ENCODE measurements around the gene BAIAP3.
A peak's percentile ranks its signal among the peaks of the same experiment; 100 is the strongest.

Gene BAIAP3

DNA sequence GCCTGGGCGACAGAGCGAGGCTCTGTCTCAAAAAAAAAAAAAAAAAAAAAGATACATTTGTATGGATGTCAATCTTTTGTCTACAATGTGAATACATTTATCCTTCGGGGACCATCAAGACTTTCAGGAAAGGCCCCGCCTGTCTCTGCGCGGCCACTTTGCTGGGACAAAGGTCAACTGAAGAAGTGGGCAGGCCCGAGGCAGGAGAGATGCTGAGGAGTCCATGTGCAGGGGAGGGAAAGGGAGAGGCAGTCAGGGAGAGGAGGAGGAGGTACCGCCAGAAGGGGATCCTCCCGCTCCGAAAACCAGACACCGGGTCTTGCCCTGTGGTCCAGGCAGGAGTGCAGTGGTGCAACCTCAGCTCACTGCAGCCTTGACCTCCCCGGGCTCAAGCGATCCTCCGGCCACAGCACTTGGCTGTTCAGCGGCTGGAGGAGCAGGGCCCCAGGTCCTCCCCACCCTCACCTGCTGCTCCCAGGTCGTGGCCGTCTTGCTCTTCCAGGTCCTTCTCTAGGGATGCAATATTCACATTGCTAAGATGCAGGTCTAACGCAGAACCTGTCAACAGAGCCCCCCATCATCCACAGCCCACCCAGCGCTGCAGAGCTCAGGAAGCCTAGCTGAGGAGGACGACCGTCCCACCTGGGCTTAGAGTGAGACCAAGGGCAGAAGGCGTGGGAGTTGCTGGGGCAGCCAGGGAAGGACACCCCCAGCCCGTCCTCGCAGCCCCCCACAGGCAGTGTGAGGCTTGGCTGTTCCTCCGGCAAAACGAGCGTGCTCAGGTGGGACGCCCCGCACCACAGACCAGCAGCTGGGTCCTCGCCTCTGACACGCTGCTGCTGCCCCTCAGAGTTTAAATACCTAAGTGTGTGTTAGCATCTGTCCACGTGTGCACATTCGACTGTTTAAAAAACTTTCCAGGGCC, 37.9 kb downstream of the BAIAP3 start:
- DNase-seq (ENCODE audit: low spot score): no peak

DNA sequence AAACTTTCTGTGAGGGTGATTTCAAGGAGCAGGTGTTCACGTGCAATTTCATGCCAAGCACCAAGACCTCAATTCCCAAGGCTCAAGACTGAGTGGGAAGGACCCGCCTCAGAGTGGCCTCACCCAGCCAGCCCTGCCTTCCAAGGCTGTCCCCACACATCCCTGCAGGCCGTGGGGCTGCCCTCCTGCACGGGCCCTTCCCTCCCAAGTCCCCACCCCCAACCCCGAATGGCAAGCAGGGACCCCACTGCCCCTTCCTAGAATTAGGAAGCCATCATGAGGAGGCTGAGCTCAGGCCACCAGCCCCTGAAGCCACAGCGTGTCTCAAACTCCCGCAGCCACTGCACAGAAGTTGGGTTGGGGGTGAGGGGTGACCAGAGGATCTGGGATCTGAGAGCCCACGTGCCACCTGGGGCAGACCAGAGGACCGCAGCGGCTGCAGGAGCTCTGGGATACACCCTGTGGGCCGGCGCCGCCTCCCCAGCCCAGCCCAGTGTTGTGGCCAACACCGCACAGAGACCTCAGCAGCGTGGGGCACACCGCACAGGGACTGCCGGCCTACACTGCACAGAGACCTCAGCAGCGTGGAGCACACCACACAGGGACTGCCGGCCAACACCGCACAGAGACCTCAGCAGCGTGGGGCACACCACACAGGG, 39.0 kb downstream of the BAIAP3 start:
- no peak for DNase-seq (ENCODE audit: low spot score)

DNA sequence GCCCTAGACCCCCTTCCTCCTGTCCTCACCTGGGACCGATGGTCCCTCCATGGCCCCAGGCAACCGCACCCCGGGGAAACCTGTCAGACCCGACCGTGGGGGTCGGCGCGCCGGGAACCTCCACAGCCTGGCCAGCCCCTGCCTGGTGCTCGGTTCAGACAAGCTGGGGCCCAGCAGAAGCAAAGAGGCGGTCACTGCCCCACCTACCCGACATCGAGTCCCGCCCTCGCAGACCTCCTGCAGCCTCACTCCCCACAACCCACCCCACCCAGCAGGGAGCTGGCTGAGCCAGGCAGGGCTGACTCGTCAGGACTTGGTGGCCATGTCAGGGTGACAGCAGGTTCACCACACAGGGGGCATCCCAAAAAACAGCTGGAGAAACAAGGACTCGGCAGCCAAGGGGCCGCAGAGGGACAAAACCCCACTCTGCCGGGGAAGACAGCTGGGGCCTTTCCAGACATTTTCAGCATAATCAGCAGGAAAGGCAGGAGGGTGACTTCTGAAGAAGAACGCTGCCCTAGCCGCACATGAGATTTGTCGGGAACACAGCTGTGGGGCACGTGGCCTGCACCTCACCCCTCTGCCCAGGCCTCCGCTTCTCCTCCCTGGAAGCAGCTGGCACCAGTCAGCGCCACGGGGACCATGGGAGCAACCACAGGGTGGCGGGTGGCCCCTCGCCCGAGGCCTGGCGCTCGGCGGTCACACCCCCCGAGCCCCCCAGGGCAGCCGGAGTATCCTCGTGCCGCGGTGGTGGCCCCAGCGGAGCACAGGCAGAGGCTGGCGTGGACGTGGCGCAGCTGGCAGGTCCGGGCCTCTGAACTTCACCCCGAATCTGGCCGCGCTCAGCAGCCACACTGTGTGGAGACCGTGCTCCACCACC, 41.2 kb downstream of the BAIAP3 start:
- no peak for DNase-seq (ENCODE audit: low spot score)

DNA sequence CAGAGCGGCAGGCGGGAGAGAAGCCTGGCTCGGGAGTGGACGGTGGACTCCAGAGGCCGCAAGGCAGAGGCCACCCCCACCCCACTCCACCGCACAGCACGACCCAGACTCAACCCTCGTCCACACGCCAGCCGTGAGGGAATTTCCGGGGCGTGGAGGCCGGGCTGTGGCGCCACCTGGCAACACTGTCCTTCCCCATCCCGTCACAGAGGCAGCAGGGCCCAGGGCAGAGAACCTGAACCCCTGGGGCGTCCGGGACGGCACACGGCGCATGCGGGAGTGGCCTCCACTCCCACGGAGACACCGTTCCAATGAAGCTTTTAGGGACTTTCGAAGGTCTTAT, 41.8 kb downstream of the BAIAP3 start:
- DNase-seq (ENCODE audit: low spot score): no peak

DNA sequence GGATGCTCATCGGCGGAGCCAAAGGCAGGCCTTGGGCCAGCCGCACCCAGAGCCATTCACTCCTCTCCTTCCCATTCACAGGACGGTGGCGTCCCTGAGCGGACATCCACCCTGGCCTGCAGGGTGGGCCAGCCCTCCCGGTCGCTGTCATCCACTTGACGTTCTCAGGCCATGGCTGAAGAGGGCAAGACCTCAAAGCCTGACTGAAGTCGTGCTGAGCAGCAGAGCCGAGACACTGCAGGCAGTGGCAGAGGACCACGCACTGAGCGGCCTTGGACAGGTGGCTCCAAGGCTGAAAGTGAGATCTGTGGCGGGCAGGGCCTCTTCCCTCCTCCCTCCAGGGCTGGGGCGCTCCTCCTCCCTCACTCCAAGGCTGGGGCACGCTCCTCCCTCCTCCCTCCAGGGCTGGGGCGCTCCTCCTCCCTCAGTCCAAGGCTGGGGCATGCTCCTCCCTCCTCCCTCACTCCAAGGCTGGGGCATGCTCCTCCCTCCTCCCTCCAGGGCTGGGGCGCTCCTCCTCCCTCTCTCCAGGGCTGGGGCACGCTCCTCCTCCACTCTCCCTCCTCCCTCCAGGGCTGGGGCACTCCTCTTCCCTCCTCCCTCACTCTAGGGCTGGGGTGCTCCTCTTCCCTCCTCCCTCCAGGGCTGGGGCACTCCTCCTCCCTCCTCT, 42.4 kb downstream of the BAIAP3 start:
- no peak for DNase-seq (ENCODE audit: low spot score)

DNA sequence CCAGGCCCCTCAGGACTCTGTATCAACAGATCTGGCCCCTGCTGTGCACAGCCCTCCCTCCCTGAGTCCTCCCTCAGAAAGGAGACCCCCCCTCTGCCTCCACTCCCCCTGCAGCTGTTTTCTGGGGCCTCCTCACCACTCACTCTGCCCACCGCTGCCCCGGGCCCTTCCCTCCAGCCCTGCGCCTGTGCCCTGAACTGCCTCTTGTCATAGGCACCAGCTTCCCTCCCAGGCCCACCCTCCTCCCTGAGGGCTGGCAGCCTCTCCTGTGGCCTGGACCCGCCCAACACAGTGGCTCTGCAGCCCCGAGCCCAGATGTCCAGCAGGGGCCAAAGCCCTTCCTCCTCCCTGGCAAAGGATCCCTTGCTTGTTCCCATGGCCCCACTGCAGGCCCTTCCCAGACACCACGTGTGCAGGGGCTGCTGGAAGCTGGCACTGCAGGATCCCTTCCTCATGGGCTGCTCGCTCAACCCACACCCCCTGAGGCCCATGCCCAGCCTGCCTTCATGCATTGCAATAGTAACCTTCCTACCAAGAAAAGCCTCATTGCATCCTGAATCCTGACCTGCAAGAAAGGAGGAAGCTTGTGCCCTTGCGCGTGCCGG, 44.1 kb downstream of the BAIAP3 start:
- peak; percentile 53 for DNase-seq (ENCODE audit: low spot score)

DNA sequence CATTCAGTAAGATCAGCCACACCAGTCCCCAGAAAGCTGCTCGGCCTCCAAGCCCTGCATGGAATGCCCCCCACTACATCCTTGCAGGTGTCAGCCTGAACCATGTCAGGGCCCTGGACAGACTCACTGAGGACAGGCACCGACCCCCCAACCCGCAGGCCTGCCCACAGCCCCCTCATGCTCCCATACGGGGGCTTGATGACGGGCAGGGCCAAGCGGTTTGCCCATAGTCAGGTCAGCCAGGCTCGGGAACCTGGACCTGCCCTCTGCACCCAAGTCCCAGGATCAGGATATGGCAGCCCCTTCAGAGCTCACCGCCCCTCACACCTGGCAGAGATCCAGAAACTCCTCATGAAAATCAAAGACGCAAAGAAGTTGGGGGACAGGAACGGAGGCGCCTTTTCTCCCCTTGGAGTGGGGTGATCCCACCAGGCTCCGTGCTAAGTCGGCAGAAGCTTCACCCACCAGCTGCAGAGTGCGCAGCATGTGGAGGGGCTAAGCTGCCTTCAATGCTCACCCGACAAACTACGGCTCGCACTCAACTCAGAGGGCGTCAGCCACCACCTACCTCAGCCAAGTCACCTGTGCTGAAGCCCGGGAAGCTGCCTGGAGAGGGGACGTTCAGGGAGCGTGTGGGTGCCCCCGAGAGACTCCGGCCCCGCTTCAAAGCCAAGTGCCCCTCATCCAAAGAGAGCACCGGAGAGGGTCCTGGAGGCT, 44.8 kb downstream of the BAIAP3 start:
- no peak for DNase-seq (ENCODE audit: low spot score)

DNA sequence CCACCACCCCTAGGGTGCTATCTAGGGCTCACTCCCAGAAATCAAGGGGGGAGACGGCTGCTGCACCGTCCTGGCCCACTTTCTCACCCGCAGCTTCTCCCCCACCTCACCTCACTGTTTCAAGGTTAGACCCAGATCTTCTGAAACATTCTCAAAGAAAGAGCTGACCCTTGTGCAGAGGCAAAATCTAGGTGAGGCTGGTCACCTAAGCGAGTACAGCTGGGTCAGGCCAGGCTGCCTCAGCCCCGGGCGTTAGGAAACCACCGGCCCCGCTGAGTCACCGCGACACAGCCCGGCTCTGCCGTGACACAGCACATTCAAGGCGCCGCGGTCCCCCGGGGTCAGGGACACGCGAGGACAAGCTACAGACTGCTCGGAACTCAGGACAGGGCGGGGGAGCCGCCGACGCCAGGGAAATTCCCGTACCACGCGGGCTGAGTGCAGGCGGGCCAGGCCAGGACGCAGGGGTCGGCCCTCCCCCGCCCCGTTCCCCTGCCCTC, 45.4 kb downstream of the BAIAP3 start:
- DNase-seq (ENCODE audit: low spot score): peak; percentile 26

DNA sequence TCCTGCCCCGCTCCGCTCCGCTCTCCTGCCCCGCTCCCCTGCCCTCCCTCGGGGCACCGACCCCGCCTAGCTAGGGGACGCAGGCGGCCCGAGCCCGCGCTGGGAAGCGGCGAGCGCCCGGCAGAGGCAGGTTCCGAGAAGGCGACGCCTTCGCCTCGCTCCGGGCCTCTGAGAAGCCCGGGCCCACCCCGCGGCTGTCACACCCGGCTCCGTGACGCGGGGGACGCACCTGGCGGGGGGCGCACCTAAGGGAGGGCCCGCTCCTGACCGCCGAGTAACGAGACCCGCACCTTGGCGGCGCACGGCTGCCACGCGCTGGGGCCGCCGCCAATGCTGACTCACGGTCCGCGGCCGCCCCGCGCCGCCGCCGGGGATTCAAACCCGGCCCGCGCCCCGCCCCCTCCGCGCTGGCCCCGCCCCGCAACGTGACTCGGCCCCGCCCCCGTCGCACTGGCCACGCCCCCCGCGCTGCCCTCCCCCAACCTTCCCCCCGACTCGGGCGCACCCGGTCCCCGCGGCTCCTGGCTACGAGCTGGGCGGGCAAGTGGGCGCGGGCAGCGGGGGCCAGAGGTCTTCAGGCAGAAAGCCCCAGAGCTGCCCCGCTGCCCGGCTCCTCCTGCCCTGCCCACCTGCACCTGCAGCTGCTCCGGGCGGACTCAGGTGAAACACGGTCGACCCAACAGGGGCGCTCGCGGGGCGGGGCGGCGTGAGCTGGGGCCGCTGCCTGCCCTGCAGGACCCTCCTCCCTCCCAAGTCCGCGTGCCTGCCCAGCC, 46.0 kb downstream of the BAIAP3 start:
- DNase-seq (ENCODE audit: low spot score): no peak

DNA sequence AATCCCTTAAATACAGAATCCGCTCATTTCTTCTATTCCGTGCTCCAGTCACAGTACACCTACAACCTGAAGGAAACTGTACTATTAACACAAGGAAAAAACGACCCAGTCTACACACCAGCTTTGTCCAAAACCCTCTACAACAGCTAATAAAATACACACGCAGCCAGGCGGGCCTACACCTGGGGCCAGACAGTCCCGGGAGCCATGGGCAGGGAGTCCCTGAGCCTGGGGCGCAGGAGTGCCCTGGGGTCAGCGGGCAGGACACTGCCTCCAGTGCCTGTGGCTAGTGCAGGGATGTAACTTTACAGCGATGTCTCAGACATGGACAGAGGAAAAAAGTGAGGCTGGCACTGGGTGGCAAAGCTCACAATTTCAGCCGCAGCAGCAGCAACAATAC, 46.8 kb downstream of the BAIAP3 start:
- DNase-seq (ENCODE audit: low spot score): no peak

DNA sequence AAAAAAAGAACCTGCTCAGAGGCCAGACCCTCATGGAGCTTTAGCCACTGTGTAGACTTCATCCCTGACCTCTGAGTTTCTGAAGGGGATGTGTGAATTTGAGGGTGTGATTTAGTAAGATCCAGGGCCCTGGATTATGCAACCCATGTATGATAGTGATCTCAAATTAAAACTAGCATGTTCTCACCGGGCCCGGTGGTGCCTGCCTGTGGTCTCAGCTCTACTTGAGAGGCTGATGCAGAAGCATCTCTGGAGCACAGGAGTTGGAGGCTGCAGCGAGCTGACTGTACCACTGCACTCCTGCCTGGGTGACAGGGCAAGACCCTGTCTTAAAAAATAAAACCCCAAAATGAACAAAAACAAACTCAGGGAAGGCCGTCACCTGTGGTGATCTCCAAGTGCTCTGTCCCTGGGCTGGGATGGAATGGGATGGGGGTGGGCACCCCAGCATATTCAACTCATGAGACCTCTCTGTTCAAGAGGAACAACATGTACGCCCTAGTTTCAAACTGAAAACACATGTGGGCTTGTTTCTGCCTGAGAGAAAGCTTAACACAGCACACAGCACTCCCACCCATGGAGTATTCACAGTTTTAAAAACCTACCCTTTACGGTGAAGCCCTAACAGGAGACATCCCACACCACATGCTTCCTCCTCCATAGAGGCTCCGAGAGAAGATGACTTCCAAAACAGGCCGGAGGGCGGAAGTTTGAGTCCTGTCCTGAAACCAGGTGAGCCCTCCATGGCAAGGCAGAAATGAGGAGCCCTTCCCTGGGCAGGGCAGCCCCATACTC, 48.4 kb downstream of the BAIAP3 start:
- DNase-seq (ENCODE audit: low spot score): no peak

DNA sequence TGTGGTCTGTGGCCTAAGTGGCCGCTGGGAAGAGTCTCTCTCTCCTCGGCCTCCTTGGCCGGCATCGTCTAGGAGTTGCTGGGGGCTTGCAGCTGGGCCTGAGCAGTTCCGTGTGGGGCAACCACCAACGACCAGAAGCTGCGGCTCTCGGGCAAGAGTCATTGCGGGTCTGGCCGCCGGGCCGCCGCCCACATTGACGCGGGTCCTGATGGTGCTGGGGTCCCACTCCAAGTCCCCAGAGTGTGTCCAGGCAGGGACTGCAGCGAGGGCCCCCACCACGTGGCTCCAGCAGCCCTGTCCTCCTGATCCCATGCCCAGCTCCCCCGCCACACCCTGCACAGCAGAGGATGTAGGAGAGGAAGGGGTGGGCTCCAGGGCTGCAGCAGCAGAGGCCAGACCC, 50.1 kb downstream of the BAIAP3 start:
- no peak for DNase-seq (ENCODE audit: low spot score)

DNA sequence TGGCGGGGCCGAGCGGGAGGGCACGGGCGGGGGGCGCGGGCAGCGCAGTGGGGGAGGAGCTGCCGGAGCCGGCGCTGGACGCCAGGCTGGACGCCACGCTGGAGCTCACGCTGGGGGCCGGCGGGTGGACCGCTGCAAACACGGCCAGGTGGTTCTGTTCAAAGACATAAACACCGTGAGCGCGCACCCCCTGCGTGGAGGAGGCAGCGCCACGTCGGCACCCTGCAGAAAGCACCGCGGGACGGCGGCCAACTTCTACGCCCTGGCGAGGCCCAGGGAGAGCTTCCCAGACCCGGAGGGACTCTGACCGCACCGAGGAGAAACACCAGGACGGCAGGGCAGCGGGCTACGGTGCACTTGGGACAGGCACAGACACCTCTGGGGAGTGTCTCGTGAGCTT, 51.8 kb downstream of the BAIAP3 start:
- DNase-seq (ENCODE audit: low spot score): no peak

DNA sequence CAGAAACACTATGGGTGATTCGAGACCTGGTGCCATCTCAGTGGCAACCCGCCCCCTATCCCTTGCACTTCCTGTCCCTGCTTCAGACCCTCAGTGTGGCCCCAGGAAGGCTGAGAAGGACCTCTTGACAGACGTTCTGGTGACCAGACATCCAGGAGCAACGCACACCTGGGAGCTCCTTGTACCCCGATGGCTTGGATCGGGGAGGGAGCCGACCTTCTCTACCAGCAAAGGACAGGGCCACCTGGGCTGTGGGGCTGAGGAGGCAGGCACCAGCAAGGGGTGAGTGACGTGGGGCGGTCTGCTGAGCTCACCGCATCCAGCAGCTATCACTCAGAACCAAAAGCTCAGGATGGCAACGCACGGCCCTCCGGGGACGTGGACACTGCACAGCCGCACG, 53.9 kb downstream of the BAIAP3 start:
- DNase-seq (ENCODE audit: low spot score): no peak

DNA sequence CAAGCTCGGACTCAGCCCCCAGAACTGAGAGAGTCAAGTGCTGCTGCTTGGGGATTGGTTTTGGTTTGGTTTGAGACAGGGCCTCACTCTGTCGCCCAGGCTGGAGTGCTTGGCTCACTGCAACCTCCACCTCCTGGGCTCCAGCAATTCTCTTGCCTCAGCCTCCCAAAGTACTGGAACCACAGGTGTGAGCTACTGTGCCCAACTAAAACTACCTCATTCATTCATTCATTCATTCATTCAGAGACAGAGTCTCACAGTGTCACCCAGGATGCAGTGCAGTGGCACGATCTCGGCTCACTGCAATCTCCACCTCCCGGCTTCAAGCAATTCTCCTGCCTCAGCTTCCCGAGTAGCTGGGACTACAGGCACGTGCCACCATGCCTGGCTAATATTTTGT, 56.3 kb downstream of the BAIAP3 start:
- no peak for DNase-seq (ENCODE audit: low spot score)

DNA sequence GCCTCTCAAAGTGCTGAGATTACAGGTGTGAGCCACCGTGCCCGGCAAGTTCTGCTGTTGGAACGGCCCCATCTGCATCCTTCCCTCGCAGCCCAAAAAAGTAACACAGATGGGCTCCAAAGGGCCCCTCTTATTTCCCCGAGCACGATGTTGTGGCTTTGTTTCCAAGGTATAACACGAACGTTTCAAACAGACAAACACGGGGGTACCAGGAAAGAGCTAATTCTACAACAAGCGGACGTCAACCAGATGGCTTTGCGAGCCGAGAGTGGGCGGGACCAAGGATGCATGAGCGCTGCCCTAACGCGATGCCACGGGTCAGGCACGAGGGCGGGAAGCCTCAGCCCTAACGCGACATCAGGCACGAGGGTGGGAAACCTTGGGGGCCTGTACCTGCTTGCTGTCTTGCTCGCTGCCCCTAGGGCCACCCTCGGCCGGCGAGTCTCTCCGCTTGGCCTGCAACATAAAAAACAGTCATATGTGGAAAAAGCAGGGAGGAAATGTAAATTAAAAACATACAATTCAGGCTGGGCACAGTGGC, 56.9 kb downstream of the BAIAP3 start:
- no peak for DNase-seq (ENCODE audit: low spot score)

DNA sequence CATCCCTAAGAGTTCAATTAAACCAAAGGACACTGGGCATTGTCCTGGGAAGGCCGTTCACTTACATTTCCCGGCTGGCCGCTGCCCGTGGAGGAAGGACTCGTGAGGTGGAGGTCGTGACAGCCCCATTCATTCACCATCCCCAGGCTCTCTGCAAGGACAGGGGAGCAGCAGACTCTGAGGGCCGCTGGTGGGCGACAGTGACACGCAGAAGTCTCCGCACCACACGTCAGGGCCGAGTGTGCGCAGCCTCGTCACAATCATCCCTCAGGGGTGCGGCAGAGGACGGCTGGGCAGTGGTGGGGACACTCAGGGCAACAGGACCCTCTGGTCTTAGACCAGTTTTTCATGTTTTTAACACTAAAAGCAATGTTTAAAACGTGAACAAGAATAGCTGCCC, 59.4 kb downstream of the BAIAP3 start:
- DNase-seq (ENCODE audit: low spot score): no peak

DNA sequence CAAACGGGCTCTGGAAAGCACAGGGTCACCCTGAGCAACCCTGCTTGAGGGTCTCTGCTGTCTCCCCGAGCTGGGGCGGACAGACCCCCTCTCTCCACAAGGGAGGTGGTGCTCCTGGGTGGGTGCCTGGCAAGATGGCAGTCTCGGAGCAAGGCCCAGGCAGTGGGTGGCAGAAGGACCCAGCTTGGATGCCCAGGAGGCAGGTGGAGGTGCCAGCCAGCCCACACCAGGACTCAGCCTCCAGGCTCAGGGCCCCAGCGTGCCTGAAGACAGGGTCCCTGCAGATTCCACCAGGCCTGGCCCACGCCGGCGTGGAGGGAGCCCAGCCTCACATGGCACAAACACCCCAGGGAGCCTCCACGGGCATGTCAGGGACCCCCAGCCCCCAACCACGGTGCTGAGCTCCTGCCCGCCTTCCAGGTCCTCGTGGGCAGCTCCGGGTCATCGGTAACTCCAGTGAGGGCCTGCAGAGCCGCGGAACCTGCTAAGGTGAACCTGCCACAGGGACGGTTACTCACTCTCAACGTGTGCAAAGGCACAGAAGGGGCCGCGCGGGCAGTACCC, 60.2 kb downstream of the BAIAP3 start:
- no peak for DNase-seq (ENCODE audit: low spot score)

Data from globus pallidus (tissue), 1 donor.